ENCODE data around the gene RARA.
"Not testable (repeated sequence)": the region's sequence is repeated elsewhere in the genome, so short reads cannot be mapped to it uniquely, and the experiment has no call there.

Gene RARA

GRCh38 chr17:40356990-40357881, 48.3 kb downstream of the RARA start:
- DNase-seq (ENCODE audit: low read depth in 2 of 2), result no peak

DNA sequence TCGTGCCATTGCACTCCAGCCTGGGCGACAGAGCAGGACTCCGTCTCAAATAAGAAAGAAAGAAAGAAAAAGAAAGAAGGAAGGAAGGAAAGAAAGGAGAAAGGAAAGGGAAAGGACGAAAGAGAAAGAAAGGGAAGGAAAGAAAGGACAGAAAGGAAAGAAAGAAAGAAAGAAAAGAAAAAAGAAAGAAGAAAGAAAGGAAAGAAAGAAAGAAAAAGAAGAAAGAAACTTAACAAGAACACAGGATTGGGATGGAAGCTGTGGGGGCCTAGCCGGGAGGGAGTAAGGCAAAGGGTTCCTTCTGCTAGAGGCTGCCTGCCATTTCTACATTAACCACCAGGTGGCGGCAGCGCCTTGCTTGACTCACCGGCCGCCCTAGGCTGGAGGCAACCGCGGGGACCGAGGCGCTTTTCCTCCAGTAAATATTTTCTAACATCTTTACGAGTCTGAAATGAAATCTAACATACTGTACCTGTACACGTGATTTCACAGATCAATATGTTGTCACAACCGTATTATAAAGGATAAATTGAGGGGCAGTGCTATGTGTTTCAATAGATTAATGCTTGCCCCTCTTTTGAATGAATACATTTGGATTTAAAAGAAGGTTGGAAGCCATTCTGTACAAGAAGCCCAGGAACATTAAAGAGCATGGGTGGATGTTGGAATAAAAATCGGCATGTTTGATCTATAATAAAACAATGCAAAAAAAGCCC, 49.5 kb downstream of the RARA start:
- DNase-seq (ENCODE audit: low read depth in 2 of 2), result peak; percentile 80 to 91

DNA sequence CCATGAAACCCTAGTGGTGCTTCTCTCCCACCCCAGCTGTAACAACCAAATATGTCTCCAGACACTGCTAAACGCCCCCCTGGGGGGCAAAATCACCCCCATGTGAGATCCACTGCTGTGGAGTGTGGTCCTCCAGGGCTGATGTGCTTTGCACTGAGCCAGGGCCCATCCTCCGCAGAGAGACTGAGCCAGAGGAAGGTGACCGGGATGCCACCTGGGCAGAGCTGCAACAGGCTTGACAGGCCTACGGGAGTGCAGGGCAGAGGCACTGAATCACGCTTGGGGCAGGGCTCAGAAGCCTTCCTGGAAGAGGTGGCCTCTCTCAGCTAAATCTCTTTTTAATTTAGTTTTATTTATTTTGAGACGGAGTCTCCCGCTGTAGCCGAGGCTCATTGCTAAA, 51.1 kb downstream of the RARA start:
- no peak for DNase-seq (ENCODE audit: low read depth in 2 of 2)

DNA sequence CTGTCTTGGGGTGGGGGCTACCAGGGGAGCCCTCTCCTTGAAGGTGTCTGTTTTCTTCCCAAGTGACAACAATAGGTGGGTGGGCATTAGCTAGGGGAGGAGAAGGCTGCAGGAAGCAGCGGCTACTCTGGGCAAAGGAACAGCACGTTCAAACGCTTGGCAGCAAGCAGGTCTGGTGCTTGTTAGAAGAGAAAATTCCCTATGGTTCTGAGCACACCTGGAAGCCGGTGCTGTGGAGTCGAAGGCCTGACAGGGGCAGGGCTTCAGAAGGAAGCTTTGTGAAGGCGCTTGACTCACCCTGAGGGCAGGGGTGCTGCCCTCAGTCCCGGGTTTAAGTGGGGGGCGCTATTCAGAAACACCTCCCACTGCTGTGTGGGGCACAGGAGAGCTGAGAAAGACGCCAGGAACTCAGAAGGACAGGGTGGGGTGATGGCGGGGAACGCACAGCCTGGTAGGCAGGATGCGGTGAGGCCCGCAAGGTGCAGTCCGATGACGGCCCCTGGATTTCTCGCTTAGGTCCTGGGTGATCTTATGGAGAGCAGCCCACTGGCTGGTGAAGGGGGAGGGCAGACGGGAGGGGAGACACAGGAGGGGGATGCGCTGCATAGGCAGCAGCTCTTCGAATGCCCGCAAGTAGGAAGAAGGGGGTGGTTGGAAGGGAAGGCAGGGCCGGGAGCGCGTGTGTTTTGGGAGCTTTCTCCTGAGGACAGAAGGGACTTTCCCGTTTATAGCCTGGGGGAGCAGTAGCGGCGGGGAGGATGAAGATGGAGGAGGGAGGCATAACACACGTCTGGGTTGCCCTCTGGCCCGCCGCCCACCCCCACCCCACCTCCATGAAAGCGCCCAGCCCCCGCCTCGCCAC, 52.3 kb downstream of the RARA start:
- DNase-seq (ENCODE audit: low read depth in 2 of 2), result no peak

DNA sequence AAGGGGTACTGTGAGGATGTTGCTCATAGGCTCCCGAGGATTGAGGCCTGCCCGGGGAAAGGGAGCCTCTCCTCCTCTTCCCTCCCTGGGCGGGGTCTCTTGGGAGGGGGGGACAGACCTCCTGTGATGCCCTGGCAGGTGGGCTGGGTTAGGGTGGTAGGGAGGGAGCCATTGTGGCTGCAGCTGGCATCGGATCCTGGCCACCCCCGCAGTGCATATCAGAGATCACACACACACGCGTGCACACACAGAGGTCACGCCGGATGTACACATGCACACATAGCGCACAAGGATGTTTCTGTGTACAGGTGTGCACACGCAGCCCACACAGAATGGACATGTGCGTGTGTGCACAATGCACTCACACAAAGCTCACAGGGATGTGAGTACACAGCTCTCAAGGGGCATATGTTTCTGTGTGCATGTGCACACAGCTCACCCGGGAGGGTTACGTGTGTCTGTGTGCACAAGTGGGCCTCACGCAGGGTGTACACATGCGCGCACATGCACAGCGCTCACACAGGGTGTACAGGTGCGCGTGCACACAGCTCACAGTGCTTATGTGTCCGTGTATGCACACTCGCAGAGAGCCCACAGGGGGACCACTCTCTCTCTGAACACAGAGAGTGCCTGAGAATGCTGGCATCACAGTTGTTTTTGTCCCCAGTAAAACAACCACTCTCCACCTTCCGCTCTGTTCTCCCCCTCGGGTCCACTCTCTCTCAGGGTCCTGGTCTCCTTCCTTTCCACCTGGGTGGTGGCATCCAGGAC, 53.1 kb downstream of the RARA start:
- DNase-seq (ENCODE audit: low read depth in 2 of 2), result no peak

DNA sequence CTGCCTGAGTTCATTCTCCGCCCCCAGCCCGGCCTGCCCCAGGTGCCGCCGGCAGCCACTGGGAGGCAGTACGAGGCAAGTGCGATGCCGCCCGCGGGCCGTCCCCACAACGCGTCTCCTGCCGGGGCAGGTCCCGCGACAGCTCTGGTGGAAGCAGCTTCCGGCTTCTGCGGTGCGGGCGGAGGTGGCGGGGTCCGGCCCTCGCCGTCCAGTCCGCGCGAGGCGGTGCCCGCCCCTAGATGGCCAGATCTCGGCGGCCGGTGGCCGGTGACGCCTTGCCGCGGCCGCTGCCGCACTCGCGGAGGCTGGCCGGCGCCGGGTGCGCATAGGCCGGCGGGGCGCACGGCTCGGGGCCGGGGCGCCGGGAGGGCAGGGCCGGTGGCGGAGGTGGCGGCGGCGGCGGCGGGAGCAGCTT, 53.7 kb downstream of the RARA start:
- DNase-seq (ENCODE audit: low read depth in 2 of 2), result peak; percentile 50 to 71

DNA sequence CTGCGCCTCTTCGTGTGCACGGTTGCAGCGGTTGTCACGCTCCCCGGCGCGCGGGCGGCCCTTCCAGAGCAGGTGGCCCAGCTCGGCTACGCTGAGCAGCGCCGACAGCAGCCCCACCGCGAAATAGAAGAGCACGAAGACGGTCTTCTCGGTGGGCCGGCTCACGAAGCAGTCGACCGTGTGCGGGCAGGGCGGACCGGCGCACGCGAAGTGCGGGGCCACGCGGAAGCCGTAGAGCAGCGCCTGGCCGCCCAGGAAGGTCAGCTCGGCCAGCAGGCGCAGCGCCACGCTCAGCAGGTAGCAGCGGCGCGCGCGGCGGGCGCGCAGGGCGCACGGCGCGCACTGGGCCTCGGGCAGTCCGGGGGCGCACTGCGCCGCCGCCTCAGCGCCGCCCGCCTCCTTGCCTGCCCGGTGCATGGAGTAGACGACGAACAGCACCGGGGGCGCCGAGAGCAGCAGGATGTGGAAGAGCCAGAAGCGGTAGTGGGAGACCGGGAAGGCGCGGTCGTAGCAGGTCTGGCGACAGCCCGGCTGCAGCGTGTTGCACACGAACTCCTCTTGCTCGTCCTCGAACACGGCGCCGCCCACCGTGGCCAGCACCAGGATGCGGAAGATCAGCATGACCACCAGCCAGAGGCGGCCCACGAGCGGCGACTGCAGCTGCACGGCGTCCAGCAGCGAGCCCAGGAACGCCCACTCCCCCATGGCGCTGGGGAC, 54.3 kb downstream of the RARA start:
- no peak for DNase-seq (ENCODE audit: low read depth in 2 of 2)

- DNase-seq (ENCODE audit: low read depth in 2 of 2), result no peak
These were observed 55.3 kb downstream of the RARA start, which contains the start of gene GJD3 for GRCh38 chr17:40364121-40364861. TSS of gene GJD3 (minus strand) at chr17:40364737. CDS start at chr17:40363815, 922 bp downstream.

GRCh38 chr17:40364906-40365305, 55.9 kb downstream of the RARA start:
- DNase-seq (ENCODE audit: low read depth in 2 of 2), result no peak

DNA sequence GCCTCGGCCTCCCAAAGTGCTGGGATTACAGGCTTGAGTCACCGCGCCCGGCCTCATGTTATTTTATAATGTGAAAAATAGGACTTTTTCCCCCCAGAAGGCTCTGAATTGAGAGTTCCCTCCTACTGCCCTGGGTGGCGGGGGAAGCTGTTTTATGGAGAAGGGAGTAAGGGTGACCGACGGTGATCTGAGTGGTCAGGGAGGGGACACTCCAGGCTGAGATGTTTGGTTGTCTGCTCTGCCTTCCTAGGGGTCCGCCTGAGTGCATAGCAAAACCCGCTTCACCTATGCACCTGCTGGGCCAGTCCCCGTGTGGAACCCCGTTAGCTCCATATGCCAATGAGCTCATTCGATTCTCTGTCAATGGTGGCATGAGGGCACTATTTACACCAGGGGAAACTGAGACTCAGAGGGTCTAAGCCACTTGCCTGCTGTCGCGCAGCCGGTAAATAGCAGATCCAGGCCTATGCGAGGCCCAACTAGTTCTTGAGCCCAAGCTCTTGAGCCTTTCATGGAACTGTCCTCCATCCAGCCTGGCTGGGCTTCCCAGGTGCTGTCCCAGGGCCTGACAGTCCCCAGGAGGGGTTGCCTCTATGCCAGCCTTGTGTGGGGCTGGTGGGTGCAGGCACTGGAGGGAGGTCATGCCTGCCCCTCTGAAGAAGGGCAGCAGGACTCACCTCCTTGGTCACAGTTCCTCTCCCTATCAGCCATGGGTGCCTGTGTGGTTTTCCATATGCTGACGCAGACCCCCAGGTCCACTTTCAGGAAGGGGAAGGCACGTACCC, 57.3 kb downstream of the RARA start:
- DNase-seq (ENCODE audit: low read depth in 2 of 2), result no peak

GRCh38 chr17:40366861-40367518, 58.0 kb downstream of the RARA start:
- no peak for DNase-seq (ENCODE audit: low read depth in 2 of 2)

GRCh38 chr17:40367728-40368127, 58.7 kb downstream of the RARA start:
- not testable (repeated sequence) for DNase-seq (ENCODE audit: low read depth in 2 of 2)

DNA sequence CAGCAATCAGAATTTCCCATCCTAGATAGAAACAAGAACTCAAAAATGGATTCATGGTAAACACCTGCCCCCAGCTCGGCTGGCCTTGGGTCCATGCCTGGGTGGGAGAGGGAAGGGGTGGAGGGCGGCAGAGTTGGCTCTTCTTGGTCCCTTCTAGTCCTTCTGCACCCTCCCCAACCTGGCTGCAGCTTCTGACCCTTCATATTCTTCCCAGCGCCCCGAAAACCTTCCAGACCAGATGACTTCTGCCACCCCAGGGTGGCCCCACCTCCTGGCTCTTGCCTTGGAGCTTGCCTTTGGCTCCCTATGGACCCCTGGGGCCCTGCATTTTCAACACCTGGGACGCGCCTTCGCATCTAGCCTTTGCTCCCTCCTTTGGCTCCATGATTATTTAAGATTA, 60.9 kb downstream of the RARA start:
- DNase-seq (ENCODE audit: low read depth in 2 of 2), result no peak

DNA sequence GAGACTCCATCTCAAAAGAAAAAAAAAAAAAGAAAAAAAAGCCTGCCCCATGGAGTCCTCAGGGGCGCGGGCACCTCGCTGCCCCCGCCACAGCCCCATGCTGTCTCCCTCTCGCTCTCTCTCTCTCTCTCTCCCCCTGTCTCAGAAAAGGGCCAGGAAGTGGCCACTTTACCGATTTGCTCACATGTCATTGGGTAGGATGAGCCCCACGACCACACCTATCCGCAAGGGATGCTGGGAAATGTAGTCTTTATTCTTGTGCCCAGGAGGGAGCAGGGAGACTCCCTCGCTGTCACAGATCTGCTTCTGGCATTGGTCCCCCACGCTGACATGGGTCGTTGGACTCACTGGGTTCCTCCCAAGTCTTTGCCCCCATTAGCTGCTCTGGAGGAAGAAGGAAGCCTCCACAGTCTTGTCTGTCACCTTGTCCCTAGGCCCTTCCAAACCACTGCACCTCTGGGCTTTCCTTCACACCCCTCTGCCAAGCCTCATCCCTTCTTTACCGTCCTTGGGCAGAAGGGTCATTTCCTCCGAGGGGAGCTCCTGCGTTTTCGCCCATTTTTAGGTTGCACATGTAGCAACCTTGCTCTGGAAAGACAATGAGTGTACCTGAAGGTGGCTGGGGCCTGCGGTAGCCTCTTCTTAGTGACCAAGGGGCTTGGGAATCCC, 62.4 kb downstream of the RARA start:
- DNase-seq (ENCODE audit: low read depth in 2 of 2), result no peak

- DNase-seq (ENCODE audit: low read depth in 2 of 2), result no peak
These were observed 63.1 kb downstream of the RARA start for GRCh38 chr17:40372031-40372430.

DNA sequence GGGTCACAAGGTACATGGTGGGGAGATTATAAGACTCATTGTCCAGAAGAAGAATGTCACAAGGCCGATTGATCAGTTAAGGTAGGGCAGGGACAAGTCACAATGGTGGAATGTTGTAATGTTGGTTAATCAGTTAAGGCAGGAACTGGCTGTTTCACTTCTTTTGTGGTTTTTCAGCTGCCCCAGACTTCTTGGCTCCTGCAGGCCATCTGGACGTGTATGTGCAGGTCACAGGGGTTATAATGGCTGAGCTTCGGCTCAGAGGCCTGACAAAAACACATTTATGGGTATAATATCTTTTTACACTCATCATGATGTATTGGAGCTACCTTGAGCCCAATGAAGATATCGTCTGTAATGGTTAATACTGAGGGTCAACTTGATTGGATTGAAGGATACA, 63.7 kb downstream of the RARA start:
- not testable (repeated sequence) for DNase-seq (ENCODE audit: low read depth in 2 of 2)

GRCh38 chr17:40373324-40373723, 64.3 kb downstream of the RARA start:
- no peak for DNase-seq (ENCODE audit: low read depth in 2 of 2)

- DNase-seq (ENCODE audit: low read depth in 2 of 2), result no peak
These were observed 65.0 kb downstream of the RARA start for GRCh38 chr17:40373999-40374398.

All from stimulated activated CD4-positive, alpha-beta T cell treated with anti-CD3 and anti-CD28 coated beads, Interleukin-1b, Interleukin-23, amount 100 ng/mL, for 1 hour (primary cell).